Vagina (tissue), 2 donors: ENCODE measurements around the gene PPP1R17. TPM values are rescaled to one million over a fixed set of nuclear protein-coding genes. Genes with fewer than 3 reads are reported as not detected.

Experiments used
- DNase-seq, 2 donors: peaks; one replicate each; pipeline ENCODE4 v3.0.0-alpha.2; 2017; ENCODE audit errors: extremely low spot score in 2 of 2
- H3K27ac ChIP-seq: fragments of 200-600 bp; sonication (generic); one replicate; pipeline ENCODE4 v1.5.1; 2019
- H3K27me3 ChIP-seq: fragments of 200-600 bp; sonication (generic); one replicate; pipeline ENCODE4 v1.5.1; 2019
- H3K36me3 ChIP-seq, 2 donors: fragments of 200-600 bp; sonication (generic); one replicate each; pipeline ENCODE4 v1.5.1; 2017 to 2019
- H3K4me1 ChIP-seq: fragments of 200-600 bp; sonication (generic); one replicate; pipeline ENCODE4 v1.5.1; 2019
- H3K4me3 ChIP-seq, 2 donors: fragments of 200-600 bp; sonication (generic); 1 replicate in 1 of 2; 2 replicates in 1 of 2; pipeline ENCODE4 v1.5.1; 2016 to 2019
- H3K9me3 ChIP-seq: fragments of 200-600 bp; sonication (generic); one replicate; pipeline ENCODE4 v1.5.1; 2019
- CTCF ChIP-seq, 3 experiments: fragments of 450-650 bp in 2 of 3; fragments of 200-600 bp in 1 of 3; sonication (generic) in 1 of 3; IDR thresholded peaks; one replicate each; pipeline ENCODE4 v1.5.1; 2017 to 2019; ENCODE audit warnings: antibody characterized with exemption in 3 of 3, mild to moderate bottlenecking in 2 of 3, moderate library complexity in 2 of 3
- POLR2A ChIP-seq, 2 donors: fragments of 450-650 bp; IDR thresholded peaks; one replicate each; pipeline ENCODE4 v1.6.1; 2017; ENCODE audit warnings: antibody characterized with exemption in 2 of 2, mild to moderate bottlenecking in 2 of 2, moderate library complexity in 2 of 2
- POLR2AphosphoS5 ChIP-seq, 2 donors: sonication (generic); formaldehyde crosslinking; IDR thresholded peaks; one replicate each; pipeline ENCODE4 v1.9.0; 2017; ENCODE audit warnings: antibody characterized with exemption in 2 of 2, mild to moderate bottlenecking in 2 of 2, low read depth in 1 of 2; ENCODE audit not compliant: insufficient read depth in 1 of 2
- intact Hi-C: fragments of 100-400 bp; cut with DNase I; formaldehyde crosslinking; loops from one replicate; pipeline ENCODE4 v1.15.1; 2023
- total RNA-seq: library from RNA; depleted of rRNA; stranded (reverse); fragments of >200 nt; gene quantifications from one replicate; pipeline ENCODE4 v1.2.3, GENCODE V29; 2016

PPP1R17 gene
- total RNA-seq, 1 donor from 2014 or later, result not detected

GRCh38 chr7:31664890-31665289 lies 22.1 kb upstream of the PPP1R17 start:
- TF ChIP-seq POLR2A (IDR thresholded peaks at IDR 0.05), result no peak
- no peak for TF ChIP-seq CTCF (IDR thresholded peaks at IDR 0.05)
- TF ChIP-seq POLR2AphosphoS5 (IDR thresholded peaks at IDR 0.05; ENCODE audit: insufficient read depth in 1 of 2, low read depth in 1 of 2), result no peak
- H3K4me3 ChIP-seq, result no peak overlapping the region
- no peak overlapping the region for H3K27ac ChIP-seq
- no peaks in the 10 kb centered on the region for H3K4me1 ChIP-seq
- no peaks in the 10 kb centered on the region for H3K36me3 ChIP-seq
- no peaks in the 10 kb centered on the region for H3K9me3 ChIP-seq
- intact Hi-C loops, result no loop called here
- no peak for DNase-seq
- H3K27me3 ChIP-seq, result no peaks in the 10 kb centered on the region

DNA sequence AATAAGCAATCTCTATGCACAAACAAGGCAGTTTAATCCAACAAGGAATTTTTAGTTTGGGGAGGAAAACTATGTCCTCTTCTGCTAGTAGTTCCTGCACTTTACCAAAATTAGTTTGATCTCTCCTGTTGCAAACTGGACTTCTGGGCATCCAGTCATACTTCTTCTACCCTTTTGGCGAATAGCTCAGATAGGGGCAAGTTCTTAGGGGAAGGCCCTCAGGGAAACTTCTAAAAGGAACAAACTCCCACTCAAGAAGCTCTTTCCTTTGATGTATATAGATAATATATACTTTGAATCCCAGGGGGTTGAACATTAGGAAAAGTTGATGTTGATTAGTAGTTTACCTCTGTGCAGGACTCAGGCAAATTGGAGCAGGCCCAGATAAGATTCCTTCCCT lies 21.5 kb upstream of the PPP1R17 start:
- H3K4me3 ChIP-seq, result no peak overlapping the region
- H3K36me3 ChIP-seq, result no peaks in the 10 kb centered on the region
- no peaks in the 10 kb centered on the region for H3K4me1 ChIP-seq
- TF ChIP-seq POLR2A (IDR thresholded peaks at IDR 0.05) (no peak), POLR2AphosphoS5 (IDR thresholded peaks at IDR 0.05; ENCODE audit: insufficient read depth in 1 of 2, low read depth in 1 of 2) (no peak), CTCF (IDR thresholded peaks at IDR 0.05) (no peak)
- H3K27ac ChIP-seq, result no peak overlapping the region
- no peaks in the 10 kb centered on the region for H3K27me3 ChIP-seq
- no peak for DNase-seq
- no peaks in the 10 kb centered on the region for H3K9me3 ChIP-seq
- intact Hi-C loops, result no loop called here

GRCh38 chr7:31669461-31669860 lies 17.6 kb upstream of the PPP1R17 start:
- TF ChIP-seq CTCF (IDR thresholded peaks at IDR 0.05) (no peak), POLR2A (IDR thresholded peaks at IDR 0.05) (no peak), POLR2AphosphoS5 (IDR thresholded peaks at IDR 0.05; ENCODE audit: insufficient read depth in 1 of 2, low read depth in 1 of 2) (no peak)
- no peaks in the 10 kb centered on the region for H3K9me3 ChIP-seq
- no peaks in the 10 kb centered on the region for H3K4me1 ChIP-seq
- no peak overlapping the region for H3K4me3 ChIP-seq
- no peaks in the 10 kb centered on the region for H3K27me3 ChIP-seq
- H3K27ac ChIP-seq, result no peak overlapping the region
- DNase-seq, result no peak
- no peaks in the 10 kb centered on the region for H3K36me3 ChIP-seq
- intact Hi-C loops, result no loop called here

DNA sequence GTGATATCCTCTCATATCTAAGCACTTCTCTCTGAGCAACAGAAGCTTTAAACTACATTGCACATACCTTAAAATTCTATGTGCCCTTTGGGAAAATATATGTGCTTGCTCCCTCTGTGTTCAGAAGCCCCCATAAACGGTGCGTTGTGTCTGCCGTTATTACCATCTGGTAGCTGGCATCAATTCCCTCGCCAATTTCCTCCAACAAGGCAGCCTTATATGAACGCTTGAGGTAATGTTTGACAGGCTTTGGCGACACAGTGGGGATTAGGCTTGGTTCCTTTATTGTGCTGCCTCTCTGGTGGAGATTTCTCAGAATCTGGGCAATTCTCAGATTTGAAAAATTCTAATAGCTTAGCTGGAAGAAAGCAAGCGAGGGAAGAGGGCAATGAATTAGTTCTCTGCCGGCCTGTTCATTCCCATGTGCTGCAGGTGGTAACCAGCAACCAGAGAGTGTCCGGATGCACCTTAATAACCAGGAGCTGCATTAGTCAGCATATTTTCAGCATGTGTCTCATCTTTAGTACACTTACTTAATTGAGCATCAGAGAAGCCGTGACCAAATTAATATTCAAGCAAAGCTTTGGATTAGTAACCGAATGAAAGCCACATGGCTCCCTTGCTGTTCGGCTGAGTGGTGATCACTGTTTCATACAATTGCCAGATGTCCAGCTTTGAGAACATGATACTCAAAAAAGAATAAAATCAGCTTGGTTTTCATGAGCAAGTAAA lies 7.3 kb upstream of the PPP1R17 start:
- TF ChIP-seq POLR2AphosphoS5 (IDR thresholded peaks at IDR 0.05; ENCODE audit: insufficient read depth in 1 of 2, low read depth in 1 of 2) (no peak), POLR2A (IDR thresholded peaks at IDR 0.05) (no peak), CTCF (IDR thresholded peaks at IDR 0.05) (no peak)
- H3K27ac ChIP-seq, result no peak overlapping the region
- DNase-seq, result no peak
- no peak overlapping the region for H3K4me3 ChIP-seq
- no peaks in the 10 kb centered on the region for H3K9me3 ChIP-seq
- intact Hi-C loops, result no loop called here
- no peaks in the 10 kb centered on the region for H3K27me3 ChIP-seq
- H3K4me1 ChIP-seq, result no peaks in the 10 kb centered on the region
- H3K36me3 ChIP-seq, result no peaks in the 10 kb centered on the region

GRCh38 chr7:31683445-31684225 lies 3.4 kb upstream of the PPP1R17 start:
- no peak overlapping the region for H3K27ac ChIP-seq
- H3K27me3 ChIP-seq, result no peaks in the 10 kb centered on the region
- no peaks in the 10 kb centered on the region for H3K9me3 ChIP-seq
- no peak overlapping the region for H3K4me3 ChIP-seq
- H3K36me3 ChIP-seq, result no peaks in the 10 kb centered on the region
- DNase-seq, result no peak
- H3K4me1 ChIP-seq, result no peaks in the 10 kb centered on the region
- intact Hi-C loops, result no loop called here
- no peak for TF ChIP-seq CTCF (IDR thresholded peaks at IDR 0.05)
- no peak for TF ChIP-seq POLR2A (IDR thresholded peaks at IDR 0.05)
- TF ChIP-seq POLR2AphosphoS5 (IDR thresholded peaks at IDR 0.05; ENCODE audit: insufficient read depth in 1 of 2, low read depth in 1 of 2), result no peak
